Subcutaneous adipose tissue (tissue), 4 donors: ENCODE results near the gene KCNIP4. TPM values are rescaled to one million over a fixed set of nuclear protein-coding genes. Genes with fewer than 3 reads are reported as not detected.

Source experiments
- total RNA-seq, 4 donors: library from RNA; depleted of rRNA; stranded (reverse); fragments of >200 nt; gene quantifications; one replicate each; pipeline ENCODE4 v1.1.0, GENCODE V29; 2016
- TF ChIP-seq, protein P1 (sequence below): fragments of 450-650 bp; IDR thresholded peaks from one replicate; pipeline ENCODE4 v1.5.1; 2016; ENCODE audit warnings: low read depth, mild to moderate bottlenecking, control low read depth, antibody characterized with exemption, moderate library complexity

The KCNIP4 gene
- total RNA-seq, 4 donors from 2014 or later, result 0.34 TPM; not detected in 3

DNA sequence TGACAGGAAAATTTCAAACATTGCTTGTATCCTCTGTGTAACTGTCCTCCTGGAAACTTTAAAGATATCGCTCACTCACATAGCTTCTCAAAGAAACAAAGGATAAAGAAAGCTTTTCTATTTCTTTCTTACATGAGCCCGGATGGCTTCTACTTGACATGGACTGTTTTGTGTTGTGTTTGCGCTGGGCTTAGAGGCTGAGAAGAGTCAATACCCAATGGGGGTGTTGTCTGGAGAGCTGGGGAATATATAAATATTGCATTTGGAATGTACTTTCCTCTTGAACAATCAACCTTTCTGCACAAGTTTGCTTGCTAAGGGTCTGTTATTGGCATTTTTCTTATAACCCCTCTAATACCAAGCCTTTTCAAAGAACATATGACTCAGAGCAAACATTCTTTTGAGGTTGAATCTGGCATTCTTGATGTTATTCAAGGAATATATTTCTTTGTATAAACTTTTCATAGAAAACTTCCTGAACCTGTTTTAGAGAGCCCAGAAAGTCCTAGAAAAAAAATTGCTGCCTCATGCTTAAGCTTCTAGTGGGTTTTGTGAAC is 916.4 kb downstream of the KCNIP4 start:
- TF ChIP-seq, protein P1, sequence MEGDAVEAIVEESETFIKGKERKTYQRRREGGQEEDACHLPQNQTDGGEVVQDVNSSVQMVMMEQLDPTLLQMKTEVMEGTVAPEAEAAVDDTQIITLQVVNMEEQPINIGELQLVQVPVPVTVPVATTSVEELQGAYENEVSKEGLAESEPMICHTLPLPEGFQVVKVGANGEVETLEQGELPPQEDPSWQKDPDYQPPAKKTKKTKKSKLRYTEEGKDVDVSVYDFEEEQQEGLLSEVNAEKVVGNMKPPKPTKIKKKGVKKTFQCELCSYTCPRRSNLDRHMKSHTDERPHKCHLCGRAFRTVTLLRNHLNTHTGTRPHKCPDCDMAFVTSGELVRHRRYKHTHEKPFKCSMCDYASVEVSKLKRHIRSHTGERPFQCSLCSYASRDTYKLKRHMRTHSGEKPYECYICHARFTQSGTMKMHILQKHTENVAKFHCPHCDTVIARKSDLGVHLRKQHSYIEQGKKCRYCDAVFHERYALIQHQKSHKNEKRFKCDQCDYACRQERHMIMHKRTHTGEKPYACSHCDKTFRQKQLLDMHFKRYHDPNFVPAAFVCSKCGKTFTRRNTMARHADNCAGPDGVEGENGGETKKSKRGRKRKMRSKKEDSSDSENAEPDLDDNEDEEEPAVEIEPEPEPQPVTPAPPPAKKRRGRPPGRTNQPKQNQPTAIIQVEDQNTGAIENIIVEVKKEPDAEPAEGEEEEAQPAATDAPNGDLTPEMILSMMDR, result no peak

DNA sequence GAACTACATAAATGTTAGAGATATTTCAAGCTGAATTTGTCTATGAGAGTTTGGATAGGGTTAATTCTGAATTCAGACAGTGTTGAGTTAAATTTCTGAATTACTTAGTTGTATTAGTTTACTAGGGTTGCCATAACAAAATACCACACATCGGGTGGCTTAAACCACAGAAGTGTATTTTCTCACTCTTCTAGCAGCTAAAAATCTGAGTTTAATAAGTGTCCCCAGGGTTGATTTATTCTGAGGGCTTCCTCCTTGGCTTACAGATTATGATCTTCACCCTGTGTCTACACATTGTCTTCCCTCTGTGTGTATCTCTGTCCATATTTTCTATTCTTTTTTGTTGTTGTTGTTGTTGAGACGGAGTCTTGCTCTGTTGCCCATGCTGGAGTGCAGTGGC is 929.8 kb downstream of the KCNIP4 start:
- TF ChIP-seq, protein P1, result no peak

DNA sequence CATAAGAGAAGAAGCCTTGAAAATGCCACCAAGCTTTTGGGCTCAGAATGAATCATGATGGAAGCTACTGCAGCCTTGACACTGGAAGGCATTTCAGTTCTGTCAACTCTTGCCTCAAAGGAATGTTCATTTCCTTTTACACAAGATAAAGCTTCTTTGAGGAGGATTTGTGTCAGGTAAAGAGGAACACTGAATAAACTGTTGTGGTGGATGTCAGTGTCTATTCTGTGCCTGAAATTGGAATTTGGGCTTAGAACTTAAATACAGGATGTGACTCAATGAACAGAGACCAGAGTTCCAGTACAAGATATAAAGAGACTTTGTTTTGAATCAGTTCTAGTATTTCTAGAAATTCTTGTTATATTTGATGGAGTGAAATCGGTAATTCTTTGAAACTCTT is 935.1 kb downstream of the KCNIP4 start:
- TF ChIP-seq, protein P1, result no peak

DNA sequence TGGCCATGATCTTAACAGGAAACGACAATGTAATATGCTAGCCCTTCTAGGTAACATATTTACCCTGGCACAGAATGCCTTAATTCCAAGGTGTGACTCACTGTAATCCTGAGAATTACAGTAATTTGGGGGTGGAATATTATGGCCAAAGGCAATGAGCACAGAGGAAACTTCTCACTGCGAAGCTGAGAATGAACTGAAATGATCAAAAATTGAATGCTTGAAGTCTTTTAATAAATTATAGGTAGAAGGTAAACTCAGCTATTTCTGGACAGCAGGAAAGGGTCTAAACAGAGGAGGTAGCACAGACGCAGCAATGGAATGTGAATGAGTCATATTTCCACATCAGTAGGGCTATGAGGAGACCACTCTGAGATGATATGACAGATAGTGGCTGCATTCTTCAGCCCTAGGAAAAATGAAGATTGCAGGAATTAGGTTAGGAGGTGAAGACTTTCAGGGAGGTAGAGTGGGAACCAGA is 935.7 kb downstream of the KCNIP4 start:
- TF ChIP-seq, protein P1, result no peak

DNA sequence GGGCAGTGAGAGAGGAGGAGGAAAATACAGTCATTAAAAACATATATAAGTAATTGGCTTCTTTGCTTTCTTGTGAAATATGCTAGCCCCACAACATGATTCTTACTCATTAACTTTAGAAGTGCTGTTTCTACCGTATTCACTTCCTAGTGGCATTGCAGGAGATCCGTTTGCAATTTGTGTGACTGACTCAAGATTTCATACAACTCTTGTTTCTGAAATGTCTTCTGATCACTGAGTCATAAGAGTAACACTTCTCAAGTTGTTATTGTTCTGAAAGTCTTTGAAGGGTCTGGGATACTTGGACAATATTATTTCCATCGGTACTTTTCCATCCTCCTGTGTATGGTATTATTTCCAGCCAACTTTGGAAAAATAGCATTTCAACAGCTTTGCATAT is 937.5 kb downstream of the KCNIP4 start:
- TF ChIP-seq, protein P1, result no peak

DNA sequence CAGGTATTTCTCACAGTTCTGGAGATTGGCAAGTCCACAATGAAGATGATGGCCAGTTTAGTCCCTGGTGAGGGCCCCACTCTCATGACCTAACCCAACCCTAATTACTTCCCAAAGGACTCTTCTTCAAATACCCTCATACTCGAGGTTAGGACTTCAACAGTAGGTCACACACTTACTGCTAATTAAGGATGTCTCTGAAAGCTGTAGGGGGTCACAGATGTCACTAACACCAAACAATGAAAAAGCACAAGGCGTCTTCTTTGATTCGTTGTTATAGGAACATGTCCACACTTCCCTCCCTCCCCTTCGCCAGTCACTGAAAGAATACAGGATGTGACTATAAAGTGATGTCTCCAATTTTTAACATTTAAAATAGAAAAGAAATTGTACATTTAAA is 938.6 kb downstream of the KCNIP4 start:
- TF ChIP-seq, protein P1, result no peak

DNA sequence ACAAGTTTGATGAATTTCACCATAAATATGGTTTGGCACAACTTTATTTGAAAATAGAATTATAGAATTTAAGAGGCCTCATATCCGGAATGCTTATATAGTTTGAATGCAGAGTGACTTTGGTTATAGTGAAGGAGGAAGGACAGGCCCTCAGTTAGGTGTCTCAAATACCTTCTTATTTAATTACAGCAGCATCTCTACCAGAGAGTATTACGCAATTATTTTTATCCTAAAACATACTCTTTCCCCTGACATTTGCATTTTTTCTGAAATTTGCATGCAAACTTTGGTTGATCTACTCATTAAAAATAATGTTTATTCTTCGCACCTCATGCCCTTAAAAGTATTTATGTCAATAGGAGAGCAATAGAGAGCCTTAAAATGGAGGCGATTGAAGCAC is 942.9 kb downstream of the KCNIP4 start:
- TF ChIP-seq, protein P1, result no peak
